Measurements from ENCODE around the gene PTPRN2.

DNA sequence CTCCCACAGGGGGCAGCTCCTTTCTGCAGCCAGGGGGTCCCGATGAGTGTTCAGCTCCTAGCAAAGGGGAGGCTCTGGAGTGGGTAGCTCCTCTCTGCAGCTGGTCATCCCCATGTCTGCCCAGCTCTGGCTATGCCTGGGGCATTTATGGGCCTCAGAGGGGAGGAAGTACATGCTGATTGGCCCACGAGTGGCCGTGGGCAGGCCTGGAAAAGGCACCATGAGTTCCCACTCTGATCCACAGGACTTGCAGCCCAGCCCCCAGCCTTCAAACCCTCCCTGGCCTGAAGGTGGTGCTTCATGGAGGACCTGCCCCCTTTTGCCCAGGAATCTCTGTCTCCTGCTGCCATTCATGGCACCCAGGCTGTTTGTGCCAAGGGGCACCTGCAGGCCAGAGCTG lies 982.0 kb downstream of the PTPRN2 start:
- TF ChIP-seq, protein P1, sequence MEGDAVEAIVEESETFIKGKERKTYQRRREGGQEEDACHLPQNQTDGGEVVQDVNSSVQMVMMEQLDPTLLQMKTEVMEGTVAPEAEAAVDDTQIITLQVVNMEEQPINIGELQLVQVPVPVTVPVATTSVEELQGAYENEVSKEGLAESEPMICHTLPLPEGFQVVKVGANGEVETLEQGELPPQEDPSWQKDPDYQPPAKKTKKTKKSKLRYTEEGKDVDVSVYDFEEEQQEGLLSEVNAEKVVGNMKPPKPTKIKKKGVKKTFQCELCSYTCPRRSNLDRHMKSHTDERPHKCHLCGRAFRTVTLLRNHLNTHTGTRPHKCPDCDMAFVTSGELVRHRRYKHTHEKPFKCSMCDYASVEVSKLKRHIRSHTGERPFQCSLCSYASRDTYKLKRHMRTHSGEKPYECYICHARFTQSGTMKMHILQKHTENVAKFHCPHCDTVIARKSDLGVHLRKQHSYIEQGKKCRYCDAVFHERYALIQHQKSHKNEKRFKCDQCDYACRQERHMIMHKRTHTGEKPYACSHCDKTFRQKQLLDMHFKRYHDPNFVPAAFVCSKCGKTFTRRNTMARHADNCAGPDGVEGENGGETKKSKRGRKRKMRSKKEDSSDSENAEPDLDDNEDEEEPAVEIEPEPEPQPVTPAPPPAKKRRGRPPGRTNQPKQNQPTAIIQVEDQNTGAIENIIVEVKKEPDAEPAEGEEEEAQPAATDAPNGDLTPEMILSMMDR (IDR thresholded peaks at IDR 0.05; ENCODE audit: extremely low read depth in 1 of 2, insufficient read depth in 1 of 2, low read depth in 1 of 2, low read length in 2 of 2), result no peak
- TF ChIP-seq POLR2A (IDR thresholded peaks at IDR 0.05; ENCODE audit: low read depth, low read length) (no peak), EZH2 (IDR thresholded peaks at IDR 0.05; ENCODE audit: borderline replicate concordance, low read depth, low read length, severe bottlenecking) (no peak), POLR2AphosphoS5 (IDR thresholded peaks at IDR 0.05; ENCODE audit: insufficient read depth, low read depth, low read length) (no peak), MYC (IDR thresholded peaks at IDR 0.05; ENCODE audit: low read depth, low read length) (no peak), GATA2 (IDR thresholded peaks at IDR 0.05; ENCODE audit: insufficient read depth, insufficient read length, low read depth, low read length) (no peak), FOS (IDR thresholded peaks at IDR 0.05; ENCODE audit: borderline replicate concordance, insufficient read depth, low read length) (no peak), JUN (IDR thresholded peaks at IDR 0.05; ENCODE audit: borderline replicate concordance, insufficient read depth, insufficient read length, low read depth) (no peak)
- TF ChIP-seq, protein P2, sequence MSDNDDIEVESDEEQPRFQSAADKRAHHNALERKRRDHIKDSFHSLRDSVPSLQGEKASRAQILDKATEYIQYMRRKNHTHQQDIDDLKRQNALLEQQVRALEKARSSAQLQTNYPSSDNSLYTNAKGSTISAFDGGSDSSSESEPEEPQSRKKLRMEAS (IDR thresholded peaks at IDR 0.05; ENCODE audit: insufficient read depth, insufficient read length), result no peak

Data from endothelial cell of umbilical vein (primary cell).